ENCODE data around the gene F12. TPM values are rescaled to one million over a fixed set of nuclear protein-coding genes. Genes with fewer than 3 reads are reported as not detected.

Gene F12
- total and polyA plus RNA-seq, 2 of the 8 experiments (the other 6 are each of a cell fraction or from before 2014, with no cell fraction given): 6.5 to 7.8 TPM

GRCh38 chr5:177455661-177456590 is 46.6 kb upstream of the F12 start (continued):
- TF ChIP-seq, protein P1, sequence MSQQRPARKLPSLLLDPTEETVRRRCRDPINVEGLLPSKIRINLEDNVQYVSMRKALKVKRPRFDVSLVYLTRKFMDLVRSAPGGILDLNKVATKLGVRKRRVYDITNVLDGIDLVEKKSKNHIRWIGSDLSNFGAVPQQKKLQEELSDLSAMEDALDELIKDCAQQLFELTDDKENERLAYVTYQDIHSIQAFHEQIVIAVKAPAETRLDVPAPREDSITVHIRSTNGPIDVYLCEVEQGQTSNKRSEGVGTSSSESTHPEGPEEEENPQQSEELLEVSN (IDR thresholded peaks at IDR 0.05): no peak
- TF ChIP-seq POLR2AphosphoS5 (IDR thresholded peaks at IDR 0.05; ENCODE audit: low read depth, low read length) (peak; percentile 81), BACH1 (IDR thresholded peaks at IDR 0.05; ENCODE audit: low read length) (no peak), KDM4A (IDR thresholded peaks at IDR 0.05; ENCODE audit: low read depth, low read length, severe bottlenecking) (peak; percentile 8), HDAC6 (IDR thresholded peaks at IDR 0.05; ENCODE audit: low read depth, low read length) (no peak), EZH2 (IDR thresholded peaks at IDR 0.05; ENCODE audit: low read depth, low read length, severe bottlenecking) (no peak), BRCA1 (IDR thresholded peaks at IDR 0.05; ENCODE audit: low read depth, low read length) (no peak), KDM5A (IDR thresholded peaks at IDR 0.05; ENCODE audit: low read length) (no peak), NRF1 (IDR thresholded peaks at IDR 0.05; ENCODE audit: low read depth, low read length) (no peak), JUND (IDR thresholded peaks at IDR 0.05; ENCODE audit: low read length) (peak; percentile 18; the same call in 1 of the 2 replicates), RBBP5 (IDR thresholded peaks at IDR 0.05; ENCODE audit: borderline replicate concordance, low read depth, low read length) (no peak), BCL11A (IDR thresholded peaks at IDR 0.05; ENCODE audit: low read depth in 2 of 2, low read length in 2 of 2) (no peak), CHD2 (IDR thresholded peaks at IDR 0.05; ENCODE audit: low read length) (0 out of 2 replicates have a peak, but pooled peaks have one; percentile 26)
